Measurements from ENCODE around the gene PGAM4.

Gene PGAM4

DNA sequence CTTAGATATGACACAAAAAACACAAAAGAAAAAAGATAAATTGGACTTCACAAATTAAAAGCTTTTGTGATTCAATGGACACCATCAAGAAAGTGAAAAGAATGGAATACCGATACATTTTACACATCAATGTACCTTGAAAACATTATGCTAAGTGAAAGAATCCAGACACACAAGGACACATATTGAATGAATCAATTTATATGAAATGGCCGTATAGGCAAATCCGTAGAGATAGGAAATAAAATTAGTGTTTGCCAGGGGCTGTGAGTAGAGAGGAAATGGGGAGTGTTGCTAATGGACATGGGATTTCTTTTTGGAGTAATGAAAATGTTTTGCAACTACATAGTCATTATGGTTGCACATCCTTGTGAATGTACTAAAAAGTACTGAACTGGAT lies 3.1 kb downstream of the PGAM4 start:
- no peak for DNase-seq (ENCODE audit: low spot score)
- in situ Hi-C loops (cut with MboI; ENCODE audit: low sequenced_read_pairs, unreplicated experiment), result no loop called here

DNA sequence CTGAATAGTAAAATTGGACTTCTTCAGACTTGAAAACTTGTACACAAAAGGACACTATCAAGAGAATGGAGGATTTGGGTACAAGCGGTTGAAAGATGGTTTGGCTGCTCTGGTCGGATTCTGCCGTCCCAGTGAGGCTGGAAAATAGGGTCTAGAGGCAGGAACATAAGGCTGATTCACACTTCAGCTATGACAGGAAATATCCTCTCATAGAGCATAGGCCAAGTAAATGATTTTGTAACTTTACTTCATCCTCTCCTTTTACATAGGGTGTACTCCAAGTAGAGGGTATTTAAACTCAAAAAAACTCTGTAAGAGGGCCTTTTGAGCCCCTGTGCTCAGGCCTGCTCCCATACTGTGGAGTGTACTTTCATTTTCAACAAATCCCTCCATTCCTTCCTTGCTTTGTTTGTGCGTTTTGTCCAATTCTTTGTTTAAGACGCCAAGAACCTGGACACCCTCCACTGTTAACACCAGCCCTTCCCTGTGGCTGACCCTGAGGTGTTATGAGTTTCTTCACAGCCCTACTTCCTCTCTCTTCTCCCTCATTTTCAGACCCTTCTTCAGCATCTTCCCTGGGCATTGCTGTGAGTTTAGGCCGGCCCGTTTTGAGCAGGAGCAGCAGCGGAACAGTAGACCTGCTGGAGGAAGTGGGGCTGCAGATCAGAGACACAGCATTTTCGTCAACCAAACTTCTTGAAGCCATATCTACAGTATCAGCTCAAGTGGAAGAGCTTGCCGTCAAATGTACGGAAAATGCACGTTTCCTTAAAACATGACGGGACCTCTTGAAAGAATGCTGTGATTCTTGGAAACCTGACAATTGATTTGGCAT lies 7.2 kb downstream of the PGAM4 start:
- DNase-seq (ENCODE audit: low spot score), result no peak
- TF ChIP-seq, protein P1, sequence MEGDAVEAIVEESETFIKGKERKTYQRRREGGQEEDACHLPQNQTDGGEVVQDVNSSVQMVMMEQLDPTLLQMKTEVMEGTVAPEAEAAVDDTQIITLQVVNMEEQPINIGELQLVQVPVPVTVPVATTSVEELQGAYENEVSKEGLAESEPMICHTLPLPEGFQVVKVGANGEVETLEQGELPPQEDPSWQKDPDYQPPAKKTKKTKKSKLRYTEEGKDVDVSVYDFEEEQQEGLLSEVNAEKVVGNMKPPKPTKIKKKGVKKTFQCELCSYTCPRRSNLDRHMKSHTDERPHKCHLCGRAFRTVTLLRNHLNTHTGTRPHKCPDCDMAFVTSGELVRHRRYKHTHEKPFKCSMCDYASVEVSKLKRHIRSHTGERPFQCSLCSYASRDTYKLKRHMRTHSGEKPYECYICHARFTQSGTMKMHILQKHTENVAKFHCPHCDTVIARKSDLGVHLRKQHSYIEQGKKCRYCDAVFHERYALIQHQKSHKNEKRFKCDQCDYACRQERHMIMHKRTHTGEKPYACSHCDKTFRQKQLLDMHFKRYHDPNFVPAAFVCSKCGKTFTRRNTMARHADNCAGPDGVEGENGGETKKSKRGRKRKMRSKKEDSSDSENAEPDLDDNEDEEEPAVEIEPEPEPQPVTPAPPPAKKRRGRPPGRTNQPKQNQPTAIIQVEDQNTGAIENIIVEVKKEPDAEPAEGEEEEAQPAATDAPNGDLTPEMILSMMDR (IDR thresholded peaks at IDR 0.05; ENCODE audit: borderline replicate concordance, control extremely low read depth, extremely low read depth, insufficient read depth, missing control alignments), result no peak
- in situ Hi-C loops (cut with MboI; ENCODE audit: low sequenced_read_pairs, unreplicated experiment), result no loop called here

More for the DNA sequence above, 3.1 kb downstream of the PGAM4 start:
- TF ChIP-seq, protein P1 (IDR thresholded peaks at IDR 0.05; ENCODE audit: borderline replicate concordance, control extremely low read depth, extremely low read depth, insufficient read depth, missing control alignments), result no peak

DNA sequence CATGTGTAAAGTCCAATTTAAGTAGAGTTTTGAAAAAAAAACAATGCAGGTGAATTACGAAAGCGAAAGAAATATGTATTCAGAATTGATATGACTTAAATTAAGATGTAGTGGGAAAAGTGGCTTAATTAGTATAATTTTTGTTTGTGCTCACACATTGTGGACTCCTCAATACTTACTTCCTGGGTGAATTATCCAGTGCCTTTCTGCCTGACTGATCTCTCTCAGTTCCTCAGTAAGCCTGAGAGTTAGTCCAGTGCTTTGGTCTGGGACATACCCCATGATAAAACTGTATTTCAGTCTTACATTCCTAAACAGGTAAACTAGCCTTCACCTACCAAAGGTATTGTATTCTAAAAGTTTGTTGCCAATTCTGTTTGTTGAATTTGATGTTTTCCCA lies 8.4 kb downstream of the PGAM4 start:
- TF ChIP-seq, protein P1 (IDR thresholded peaks at IDR 0.05; ENCODE audit: borderline replicate concordance, control extremely low read depth, extremely low read depth, insufficient read depth, missing control alignments), result no peak
- no peak for DNase-seq (ENCODE audit: low spot score)
- in situ Hi-C loops (cut with MboI; ENCODE audit: low sequenced_read_pairs, unreplicated experiment), result no loop called here

DNA sequence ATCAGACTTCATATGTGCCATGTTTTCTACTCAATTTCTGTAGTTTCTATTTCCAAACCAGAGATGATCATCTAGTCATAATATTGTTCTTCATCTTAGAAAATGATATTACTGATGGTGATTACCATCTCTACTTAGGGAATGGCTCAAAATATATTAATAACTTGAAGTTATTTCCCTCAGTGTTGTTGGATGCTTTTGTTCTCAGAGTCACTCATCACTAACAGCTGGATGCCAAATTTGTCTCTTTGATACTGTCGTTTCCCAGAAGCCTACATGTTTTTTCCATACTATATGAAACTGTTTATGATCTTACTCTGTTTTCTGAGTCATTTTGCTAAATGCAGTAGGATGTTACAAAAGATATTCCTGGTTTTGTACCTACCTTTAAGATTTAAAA lies 8.9 kb downstream of the PGAM4 start:
- in situ Hi-C loops (cut with MboI; ENCODE audit: low sequenced_read_pairs, unreplicated experiment), result no loop called here
- TF ChIP-seq, protein P1 (IDR thresholded peaks at IDR 0.05; ENCODE audit: borderline replicate concordance, control extremely low read depth, extremely low read depth, insufficient read depth, missing control alignments), result no peak

DNA sequence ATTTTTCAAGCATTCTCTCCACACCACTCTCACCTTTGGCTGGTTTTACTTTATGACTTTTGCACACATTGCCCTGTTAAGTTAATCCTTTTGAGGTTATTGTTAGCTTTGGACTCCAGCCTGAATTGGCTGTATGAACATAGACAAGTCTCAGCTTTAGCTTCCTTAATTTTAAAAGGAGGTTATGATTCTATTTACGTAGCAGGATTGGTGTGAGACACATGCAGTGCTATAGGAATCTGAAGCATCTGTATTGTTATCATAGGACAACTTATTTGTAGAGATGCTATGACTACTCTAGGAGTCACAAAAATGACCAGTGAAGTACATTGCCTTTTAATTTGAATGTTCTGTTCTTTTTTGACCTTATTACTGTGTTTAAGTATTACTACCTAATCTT lies 15.7 kb downstream of the PGAM4 start:
- in situ Hi-C loops (cut with MboI; ENCODE audit: low sequenced_read_pairs, unreplicated experiment), result no loop called here
- TF ChIP-seq, protein P1 (IDR thresholded peaks at IDR 0.05; ENCODE audit: borderline replicate concordance, control extremely low read depth, extremely low read depth, insufficient read depth, missing control alignments), result no peak

More for the DNA sequence above, 8.9 kb downstream of the PGAM4 start:
- no peak for DNase-seq (ENCODE audit: low spot score)

DNA sequence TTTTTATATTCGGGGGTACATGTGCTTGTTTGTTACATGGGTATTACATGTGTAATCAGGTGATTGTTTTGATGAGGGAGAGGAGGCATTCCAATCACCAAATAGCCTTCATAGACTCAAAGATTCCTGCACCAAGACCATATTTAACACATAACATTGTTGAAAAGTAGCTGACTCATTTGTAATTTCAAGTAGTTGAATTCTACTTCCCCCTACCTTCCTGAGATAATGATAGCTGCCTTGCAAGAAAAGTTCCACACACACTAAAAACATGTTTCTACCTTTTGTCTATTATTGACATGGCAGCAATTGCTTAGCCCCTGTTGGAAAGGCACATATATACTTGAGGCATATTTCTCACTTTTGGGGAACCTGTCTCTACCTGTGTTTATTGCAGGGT lies 16.1 kb downstream of the PGAM4 start:
- TF ChIP-seq, protein P1 (IDR thresholded peaks at IDR 0.05; ENCODE audit: borderline replicate concordance, control extremely low read depth, extremely low read depth, insufficient read depth, missing control alignments), result no peak
- in situ Hi-C loops (cut with MboI; ENCODE audit: low sequenced_read_pairs, unreplicated experiment), result no loop called here
- DNase-seq (ENCODE audit: low spot score), result no peak

More for the DNA sequence above, 15.7 kb downstream of the PGAM4 start:
- no peak for DNase-seq (ENCODE audit: low spot score)
